ENCODE data around the gene RAC3.

DNA sequence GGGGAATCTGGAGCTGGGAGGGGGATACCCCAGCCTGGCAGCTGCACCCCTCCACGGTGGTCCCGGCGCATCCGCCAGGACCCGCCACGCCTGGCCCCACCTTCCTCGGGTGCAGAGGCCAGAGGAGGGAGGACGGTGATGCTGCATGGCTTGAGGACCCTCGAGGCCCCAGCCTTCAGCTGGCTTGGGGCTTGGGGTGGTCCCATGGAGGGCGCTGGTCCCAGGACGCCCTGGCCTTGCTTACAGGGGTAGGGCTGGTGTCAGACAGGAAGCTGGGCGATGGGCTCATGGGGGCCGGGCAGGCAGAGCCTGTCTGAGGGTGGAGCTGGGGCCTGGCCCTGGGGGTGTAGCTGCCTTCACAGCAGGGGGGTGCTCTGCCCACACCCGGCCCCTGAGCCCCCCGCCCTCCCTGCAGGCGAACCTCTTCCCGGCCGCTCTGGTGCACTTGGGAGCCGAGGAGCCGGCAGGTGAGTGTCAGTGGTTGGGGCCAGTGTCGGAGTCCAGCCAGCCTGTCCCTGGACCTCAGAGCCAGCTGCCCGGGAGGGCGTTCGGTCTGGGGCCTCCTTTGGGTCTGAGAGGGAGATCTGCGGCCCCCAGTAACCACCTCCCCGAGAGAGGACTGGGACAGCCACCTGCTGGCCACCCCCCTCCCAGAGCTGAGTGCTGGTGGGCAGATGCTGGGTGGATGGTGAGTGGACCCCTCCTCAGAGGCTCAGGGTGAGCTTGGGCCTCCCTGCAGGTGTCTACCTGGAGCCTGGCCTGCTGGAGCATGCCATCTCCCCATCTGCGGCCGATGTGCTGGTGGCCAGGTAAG, 15.2 kb upstream of the RAC3 start:
- TF ChIP-seq REST (IDR thresholded peaks at IDR 0.05; ENCODE audit: low read depth) (no peak), TCF12 (IDR thresholded peaks at IDR 0.05; ENCODE audit: low read depth) (no peak), TAF1 (IDR thresholded peaks at IDR 0.05; ENCODE audit: low read depth) (no peak), NFIC (IDR thresholded peaks at IDR 0.05) (no peak), RAD21 (IDR thresholded peaks at IDR 0.05; ENCODE audit: low read depth) (no peak), EP300 (IDR thresholded peaks at IDR 0.05; ENCODE audit: borderline replicate concordance) (no peak), USF1 (IDR thresholded peaks at IDR 0.05) (no peak), FOXM1 (IDR thresholded peaks at IDR 0.05; ENCODE audit: borderline replicate concordance, low read depth) (no peak), CREB1 (IDR thresholded peaks at IDR 0.05; ENCODE audit: low read depth) (no peak), YY1 (IDR thresholded peaks at IDR 0.05; ENCODE audit: low read depth) (no peak), CEBPB (IDR thresholded peaks at IDR 0.05) (no peak)
- TF ChIP-seq, protein P1, sequence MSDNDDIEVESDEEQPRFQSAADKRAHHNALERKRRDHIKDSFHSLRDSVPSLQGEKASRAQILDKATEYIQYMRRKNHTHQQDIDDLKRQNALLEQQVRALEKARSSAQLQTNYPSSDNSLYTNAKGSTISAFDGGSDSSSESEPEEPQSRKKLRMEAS (IDR thresholded peaks at IDR 0.05) = no peak
